OCI-LY1 (cell line): ENCODE data around the gene GOLGA6B.
A peak's percentile ranks its signal among the peaks of the same experiment; 100 is the strongest.

ENCODE experiments used
- H2AFZ ChIP-seq: fragments of 200-600 bp; sonication (generic), shearing (Covaris generic); 2 replicates; pipeline ENCODE4 v1.6.0; 2014; ENCODE audit warnings: antibody characterized with exemption, mild to moderate bottlenecking, low read length
- H3F3A ChIP-seq: fragments of 200-600 bp; sonication (generic), shearing (Covaris generic); 2 replicates; pipeline ENCODE4 v1.6.0; 2014; ENCODE audit warnings: mild to moderate bottlenecking, antibody characterized with exemption, low read length, moderate library complexity; ENCODE audit not compliant: insufficient read depth
- H3K27ac ChIP-seq: fragments of 200-600 bp; sonication (generic); 2 replicates; pipeline ENCODE4 v1.5.1; 2014; ENCODE audit warnings: low read length, mixed run types, mild to moderate bottlenecking, low read depth; ENCODE audit not compliant: poor library complexity, severe bottlenecking
- H3K27me3 ChIP-seq: fragments of 200-600 bp; sonication (generic); 2 replicates; pipeline ENCODE4 v1.6.0; 2014; ENCODE audit warnings: antibody characterized with exemption, mild to moderate bottlenecking, low read length, moderate library complexity; ENCODE audit not compliant: insufficient read depth
- H3K36me3 ChIP-seq: fragments of 200-600 bp; sonication (generic); 2 replicates; pipeline ENCODE4 v1.6.1; 2014; ENCODE audit warnings: mild to moderate bottlenecking, antibody characterized with exemption, low read length, moderate library complexity, mixed read lengths; ENCODE audit not compliant: insufficient read depth
- H3K4me1 ChIP-seq: fragments of 200-600 bp; sonication (generic); 2 replicates; pipeline ENCODE4 v1.5.1; 2014; ENCODE audit warnings: mild to moderate bottlenecking, low read length, moderate library complexity; ENCODE audit not compliant: insufficient read depth, severe bottlenecking
- H3K4me2 ChIP-seq: fragments of 200-600 bp; sonication (generic), shearing (Covaris generic); 2 replicates; pipeline ENCODE4 v1.6.1; 2014; ENCODE audit warnings: low read length
- H3K4me3 ChIP-seq: fragments of 200-600 bp; sonication (generic); 2 replicates; pipeline ENCODE4 v1.5.1; 2014; ENCODE audit warnings: low read length, low read depth, mild to moderate bottlenecking, mixed read lengths; ENCODE audit not compliant: poor library complexity, severe bottlenecking
- H3K79me2 ChIP-seq: fragments of 200-600 bp; shearing (Covaris generic); 2 replicates; pipeline ENCODE4 v1.6.1; 2016; ENCODE audit warnings: mixed run types, low read length, mixed read lengths; ENCODE audit not compliant: insufficient read depth
- H3K9ac ChIP-seq: fragments of 200-600 bp; sonication (generic), shearing (Covaris generic); 2 replicates; pipeline ENCODE4 v1.6.1; 2014; ENCODE audit warnings: mild to moderate bottlenecking, low read length, mixed read lengths
- H3K9me2 ChIP-seq: fragments of 200-600 bp; sonication (generic), shearing (Covaris generic); 2 replicates; pipeline ENCODE4 v1.6.1; 2014; ENCODE audit warnings: low read depth, mild to moderate bottlenecking, low read length, mixed read lengths
- H3K9me3 ChIP-seq: fragments of 200-600 bp; shearing (Covaris generic); 2 replicates; pipeline ENCODE4 v1.6.1; 2014; ENCODE audit warnings: low read length, mixed read lengths
- H4K20me1 ChIP-seq: fragments of 200-600 bp; sonication (generic), shearing (Covaris generic); 2 replicates; pipeline ENCODE4 v1.6.0; 2016; ENCODE audit warnings: mild to moderate bottlenecking, low read length; ENCODE audit not compliant: insufficient read depth
- CTCF ChIP-seq: fragments of 200-600 bp; sonication (generic), shearing (Covaris generic); IDR thresholded peaks from 2 replicates; pipeline ENCODE4 v1.5.1; 2017; ENCODE audit warnings: mild to moderate bottlenecking, antibody characterized with exemption, low read length, moderate library complexity, mixed read lengths
- EZH2 ChIP-seq: fragments of 200-600 bp; sonication (generic), shearing (Covaris generic); IDR thresholded peaks from 2 replicates; pipeline ENCODE4 v1.8.0; 2017; ENCODE audit warnings: borderline replicate concordance, mixed run types, mild to moderate bottlenecking, antibody characterized with exemption, low read length, moderate library complexity, mixed read lengths

GOLGA6B gene

GRCh38 chr15:72685925-72686794, 31.7 kb downstream of the GOLGA6B start, which contains the start of the genes BBS4 and HIGD2B:
Gene BBS4 (plus strand): TSS chr15:72686207. CDS start chr15:72686228, 21 bp downstream.
Gene HIGD2B (minus strand): TSS chr15:72686182. CDS start chr15:72676374, 9,808 bp downstream.
- no peaks in the 10 kb centered on the region for H3K79me2 ChIP-seq
- TF ChIP-seq CTCF (no peak), EZH2 (no peak)

GRCh38 chr15:72688697-72689096, 34.2 kb downstream of the GOLGA6B start:
- Histone ChIP-seq H3K9me3 (no peaks in the 10 kb centered on the region), H3K9ac (no peak overlapping the region), H3K36me3 (no peaks in the 10 kb centered on the region), H3K27me3 (no peaks in the 10 kb centered on the region), H3K4me1 (peaks cover 54% of the 10 kb centered on the region), H4K20me1 (no peaks in the 10 kb centered on the region), H3F3A (peaks cover 5% of the 10 kb centered on the region; the same call in 1 of the 2 replicates), H3K79me2 (no peaks in the 10 kb centered on the region), H3K4me3 (no peak overlapping the region), H3K27ac (no peak overlapping the region), H3K4me2 (no peak overlapping the region), H2AFZ (no peak overlapping the region), H3K9me2 (no peaks in the 10 kb centered on the region)
- no peak for TF ChIP-seq CTCF
- no peak for TF ChIP-seq EZH2

More at GRCh38 chr15:72685925-72686794, 31.7 kb downstream of the GOLGA6B start, which contains the start of the genes BBS4 and HIGD2B:
- H3K9me3 ChIP-seq = no peaks in the 10 kb centered on the region
- H3K27ac ChIP-seq = peak within 1 kb of the TSS; percentile 86
- H3K9me2 ChIP-seq = no peaks in the 10 kb centered on the region
- H3K4me2 ChIP-seq = peak within 1 kb of the TSS; percentile 81
- peak within 1 kb of the TSS; percentile 76 for H3K4me3 ChIP-seq
- no peaks in the 10 kb centered on the region for H3K36me3 ChIP-seq
- 0 out of 2 replicates have a peak within 1 kb of the TSS, but pooled peaks have one; percentile 6 for H2AFZ ChIP-seq
- no peaks in the 10 kb centered on the region for H3K27me3 ChIP-seq
- H4K20me1 ChIP-seq = no peaks in the 10 kb centered on the region
- H3K4me1 ChIP-seq = peaks cover 34% of the 10 kb centered on the region
- H3K9ac ChIP-seq = peak within 1 kb of the TSS; percentile 77
- H3F3A ChIP-seq = peaks cover 5% of the 10 kb centered on the region; the same call in 1 of the 2 replicates

- Histone ChIP-seq H4K20me1 (no peaks in the 10 kb centered on the region), H3K9me2 (no peaks in the 10 kb centered on the region), H3K4me2 (peak overlapping the region; percentile 42), H3F3A (peaks cover 5% of the 10 kb centered on the region; the same call in 1 of the 2 replicates), H2AFZ (no peak overlapping the region), H3K4me1 (peaks cover 47% of the 10 kb centered on the region), H3K36me3 (no peaks in the 10 kb centered on the region; the same call in 1 of the 2 replicates), H3K27me3 (no peaks in the 10 kb centered on the region), H3K9me3 (no peaks in the 10 kb centered on the region), H3K27ac (peak overlapping the region; percentile 82), H3K4me3 (peak overlapping the region; percentile 10), H3K9ac (no peak overlapping the region; the same call in 1 of the 2 replicates), H3K79me2 (no peaks in the 10 kb centered on the region)
- no peak for TF ChIP-seq CTCF
- TF ChIP-seq EZH2 = no peak
Measured at GRCh38 chr15:72690938-72691337, 36.4 kb downstream of the GOLGA6B start.
